Measurements from ENCODE around the gene WFS1. TPM values are rescaled to one million over a fixed set of nuclear protein-coding genes. Genes with fewer than 3 reads are reported as not detected.

Gene WFS1
- total RNA-seq, 1 experiment from 2014 or later = 21.5 TPM

- BruUV-seq (replicated peaks) = no TSS peak
- H2AFZ ChIP-seq (ENCODE audit: low read depth, low read length, poor library complexity, severe bottlenecking) = no peak overlapping the region
- no peaks in the 10 kb centered on the region for H3K36me3 ChIP-seq (ENCODE audit: control insufficient read depth in 1 of 2, insufficient read depth in 2 of 2, low read length in 2 of 2)
- H3K4me3 ChIP-seq (replicated peaks in 1 of 2; ENCODE audit: low read depth in 1 of 2, low read length in 2 of 2) = no peak overlapping the region
- DNase-seq (ENCODE audit: low read depth, low spot score) (no peak), ATAC-seq (no peak)
- no peaks in the 10 kb centered on the region for H3K27me3 ChIP-seq (ENCODE audit: insufficient read depth, low read length)
- POLR2A ChIA-PET = no interaction called here
- no peak overlapping the region for H3K4me2 ChIP-seq (ENCODE audit: low read length)
- H3K9ac ChIP-seq (ENCODE audit: low read length) = no peak overlapping the region
- no peaks in the 10 kb centered on the region for H3K9me3 ChIP-seq (ENCODE audit: control insufficient read depth in 1 of 2, insufficient read depth in 1 of 2, low read depth in 1 of 2, low read length in 2 of 2)
- no peaks in the 10 kb centered on the region for H4K20me1 ChIP-seq (ENCODE audit: insufficient read depth)
- RAD21 ChIA-PET (ENCODE audit: low non-redundant PET in 1 of 2, low total read pairs in 2 of 2, uncharacterized antibody in 2 of 2, unreplicated experiment in 2 of 2) = no interaction called here
- H3K9me2 ChIP-seq (ENCODE audit: insufficient read depth) = no peaks in the 10 kb centered on the region
- no peaks in the 10 kb centered on the region for H3K79me2 ChIP-seq (ENCODE audit: insufficient read depth, low read length)
- H3K4me1 ChIP-seq (ENCODE audit: control insufficient read depth in 1 of 2, insufficient read depth in 2 of 2, low read length in 2 of 2) = no peaks in the 10 kb centered on the region
- CTCF ChIA-PET = no interaction called here
- TF ChIP-seq EZH2 (IDR thresholded peaks at IDR 0.05) (no peak), CTCF (IDR thresholded peaks at IDR 0.05 in 2 of 3, conservative IDR thresholded peaks at IDR 0.05 in 1 of 3; ENCODE audit: borderline replicate concordance in 1 of 3, insufficient read depth in 1 of 3, low read depth in 2 of 3, low read length in 2 of 3) (no peak), FOSL1 (IDR thresholded peaks at IDR 0.05; ENCODE audit: low read depth) (no peak), ZNF274 (IDR thresholded peaks at IDR 0.05; ENCODE audit: low read depth, low read length) (no peak), SIN3A (IDR thresholded peaks at IDR 0.05; ENCODE audit: low read depth) (no peak), SP1 (IDR thresholded peaks at IDR 0.05; ENCODE audit: low read depth) (no peak), SRF (IDR thresholded peaks at IDR 0.05; ENCODE audit: low read depth) (no peak), CBX3 (IDR thresholded peaks at IDR 0.05; ENCODE audit: low read depth) (no peak), MAX (IDR thresholded peaks at IDR 0.05) (no peak), REST (IDR thresholded peaks at IDR 0.05; ENCODE audit: low read depth) (no peak), POLR2A (IDR thresholded peaks at IDR 0.05; ENCODE audit: borderline replicate concordance, extremely low read depth, insufficient read depth, insufficient read length) (no peak), ELF1 (IDR thresholded peaks at IDR 0.05; ENCODE audit: borderline replicate concordance, low read depth) (no peak), EZH2phosphoT487 (IDR thresholded peaks at IDR 0.05; ENCODE audit: borderline replicate concordance) (no peak), RAD21 (IDR thresholded peaks at IDR 0.05; ENCODE audit: low read depth) (no peak)
- H3K27ac ChIP-seq (ENCODE audit: low read depth, low read length) = no peak overlapping the region
- intact Hi-C loops (cut with micrococcal nuclease) = no loop called here
Measured at GRCh38 chr4:6288342-6288741, 18.7 kb downstream of the WFS1 start.

All from HCT116 (cell line).